ENCODE measurements around the gene CDH23. TPM values are rescaled to one million over a fixed set of nuclear protein-coding genes. Genes with fewer than 3 reads are reported as not detected.

The CDH23 gene
- total RNA-seq, 1 experiment from 2014 or later: 0.02 TPM

DNA sequence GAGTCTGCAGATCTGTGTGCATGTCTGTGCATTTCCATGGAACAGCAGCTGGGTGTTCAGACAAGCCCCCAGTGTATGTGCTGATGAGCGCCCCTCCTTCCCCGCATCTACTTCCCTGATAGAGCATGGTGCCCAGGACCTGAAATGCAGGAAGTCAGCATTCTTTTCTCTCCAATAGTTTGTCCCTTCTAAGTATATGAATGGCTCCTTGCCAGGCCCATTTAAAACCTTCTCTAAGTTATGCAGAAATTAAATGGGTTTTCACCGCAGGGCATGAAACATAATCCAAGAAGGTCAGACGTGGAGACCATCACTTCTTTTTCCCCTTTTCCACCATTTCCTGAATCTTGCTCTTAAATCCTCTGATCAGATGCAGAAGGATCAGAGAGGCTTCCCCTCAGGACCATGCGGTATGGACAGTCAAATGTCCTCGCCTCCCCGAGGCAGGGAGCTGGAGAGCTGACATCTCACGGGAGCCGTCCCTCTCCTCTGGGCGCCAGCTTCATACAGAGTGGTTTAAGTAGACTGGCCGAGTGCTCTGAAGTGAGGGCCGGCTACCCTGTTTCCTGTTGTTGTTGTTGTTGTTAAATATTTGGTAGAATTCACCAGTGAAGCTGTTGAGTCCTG lies 167.6 kb downstream of the CDH23 start:
- Histone ChIP-seq H3K36me3 (no peaks in the 10 kb centered on the region), H3K27me3 (no peaks in the 10 kb centered on the region)
- peak; percentile 30 to 55 for DNase-seq

DNA sequence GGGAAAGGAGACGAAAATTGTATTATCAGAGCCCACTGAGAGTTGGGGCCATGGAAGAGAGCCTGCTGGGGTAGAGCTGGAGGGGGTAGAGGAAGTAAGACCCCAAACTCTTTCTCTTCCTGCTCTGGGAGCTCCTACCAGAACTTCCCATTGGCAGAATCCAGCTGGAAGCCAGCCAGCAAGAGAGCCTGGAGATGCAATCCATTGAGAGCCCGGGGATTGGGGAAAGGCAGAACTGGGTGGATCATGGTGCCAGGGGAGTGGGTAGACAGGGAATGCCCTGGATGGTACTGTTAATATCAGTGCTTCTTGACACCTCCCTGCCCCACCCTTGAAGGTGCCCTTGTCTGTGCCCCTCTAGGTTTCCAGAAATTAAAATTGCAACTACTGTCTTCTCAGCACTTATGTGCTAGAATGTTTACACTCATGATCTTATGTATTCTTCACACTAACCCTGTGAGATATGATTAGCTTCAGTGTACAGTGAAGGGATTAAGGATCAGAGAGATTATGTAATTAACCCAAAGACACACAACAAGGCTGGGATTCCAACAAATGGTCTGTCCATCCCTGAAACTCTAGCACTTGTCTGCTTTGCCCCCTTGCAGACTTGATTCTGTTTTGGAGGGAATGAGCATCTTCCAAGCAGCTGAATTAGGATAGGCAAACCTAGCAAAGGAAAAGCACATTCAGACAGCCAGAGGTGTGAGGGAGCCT lies 168.7 kb downstream of the CDH23 start:
- Histone ChIP-seq H3K27ac (no peak overlapping the region), H3K4me1 (peaks cover 23% of the 10 kb centered on the region), H3K4me3 (no peak overlapping the region), H3K9me3 (replicated peaks) (no peaks in the 10 kb centered on the region), H3K36me3 (no peaks in the 10 kb centered on the region), H3K27me3 (no peaks in the 10 kb centered on the region)
- DNase-seq: no peak

More for the DNA sequence above, 167.6 kb downstream of the CDH23 start:
- Histone ChIP-seq H3K27ac (no peak overlapping the region), H3K9me3 (replicated peaks) (no peaks in the 10 kb centered on the region), H3K4me1 (peaks cover 19% of the 10 kb centered on the region), H3K4me3 (no peak overlapping the region)

DNA sequence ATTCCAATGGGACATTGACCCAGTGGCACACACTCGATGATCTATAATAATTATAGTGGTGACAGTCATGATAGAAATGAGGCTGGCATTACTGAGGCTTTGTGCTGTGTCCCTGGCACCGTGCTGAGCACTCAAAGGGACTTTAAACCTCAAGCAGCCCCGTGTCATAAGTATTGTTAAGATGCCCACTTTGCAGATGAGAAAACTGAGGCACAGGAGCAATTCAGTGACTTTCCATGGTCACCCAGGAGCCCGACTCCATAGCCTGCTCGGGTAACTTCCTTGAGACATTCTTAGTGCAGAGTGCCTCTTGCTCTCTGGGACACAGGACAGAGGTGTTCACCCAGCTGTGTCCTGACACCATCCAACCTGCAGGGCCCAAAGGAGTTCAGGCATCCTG lies 170.3 kb downstream of the CDH23 start:
- Histone ChIP-seq H3K4me1 (peaks cover 23% of the 10 kb centered on the region), H3K36me3 (no peaks in the 10 kb centered on the region), H3K27me3 (no peaks in the 10 kb centered on the region), H3K9me3 (replicated peaks) (no peaks in the 10 kb centered on the region), H3K4me3 (no peak overlapping the region), H3K27ac (no peak overlapping the region)
- no peak for DNase-seq

DNA sequence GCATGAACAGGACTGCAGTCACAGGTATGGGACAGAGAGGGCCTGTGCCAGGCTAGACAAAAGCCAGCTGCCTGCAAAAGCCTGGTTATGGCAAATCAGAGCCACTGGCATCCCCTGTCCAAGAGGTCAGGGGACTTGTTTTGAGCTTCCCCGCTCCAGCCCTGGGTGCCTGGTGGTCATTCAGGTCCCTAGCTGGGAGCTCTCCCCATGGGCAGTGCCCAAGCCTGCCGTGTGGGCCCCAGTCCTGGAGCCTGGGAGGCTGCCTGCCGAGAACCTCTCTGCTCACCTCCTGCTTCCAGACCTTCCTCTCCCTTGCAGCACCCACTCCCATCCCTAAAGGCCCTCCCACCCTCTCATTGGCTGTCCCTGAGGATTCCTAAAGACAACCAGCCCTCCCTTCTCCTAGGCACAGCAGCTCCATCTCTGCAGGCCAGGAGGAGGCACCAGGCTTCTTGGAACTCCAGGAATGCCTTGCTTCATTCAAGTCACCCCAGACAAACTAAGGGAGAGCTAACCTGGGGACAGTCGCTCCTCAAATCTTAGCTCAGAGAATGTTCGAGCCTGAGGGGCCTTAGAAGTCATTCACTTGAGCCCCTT lies 172.3 kb downstream of the CDH23 start:
- Histone ChIP-seq H3K4me1 (peaks cover 12% of the 10 kb centered on the region), H3K9me3 (replicated peaks) (no peaks in the 10 kb centered on the region), H3K4me3 (no peak overlapping the region), H3K27ac (no peak overlapping the region), H3K27me3 (no peaks in the 10 kb centered on the region), H3K36me3 (no peaks in the 10 kb centered on the region)
- no peak for DNase-seq

DNA sequence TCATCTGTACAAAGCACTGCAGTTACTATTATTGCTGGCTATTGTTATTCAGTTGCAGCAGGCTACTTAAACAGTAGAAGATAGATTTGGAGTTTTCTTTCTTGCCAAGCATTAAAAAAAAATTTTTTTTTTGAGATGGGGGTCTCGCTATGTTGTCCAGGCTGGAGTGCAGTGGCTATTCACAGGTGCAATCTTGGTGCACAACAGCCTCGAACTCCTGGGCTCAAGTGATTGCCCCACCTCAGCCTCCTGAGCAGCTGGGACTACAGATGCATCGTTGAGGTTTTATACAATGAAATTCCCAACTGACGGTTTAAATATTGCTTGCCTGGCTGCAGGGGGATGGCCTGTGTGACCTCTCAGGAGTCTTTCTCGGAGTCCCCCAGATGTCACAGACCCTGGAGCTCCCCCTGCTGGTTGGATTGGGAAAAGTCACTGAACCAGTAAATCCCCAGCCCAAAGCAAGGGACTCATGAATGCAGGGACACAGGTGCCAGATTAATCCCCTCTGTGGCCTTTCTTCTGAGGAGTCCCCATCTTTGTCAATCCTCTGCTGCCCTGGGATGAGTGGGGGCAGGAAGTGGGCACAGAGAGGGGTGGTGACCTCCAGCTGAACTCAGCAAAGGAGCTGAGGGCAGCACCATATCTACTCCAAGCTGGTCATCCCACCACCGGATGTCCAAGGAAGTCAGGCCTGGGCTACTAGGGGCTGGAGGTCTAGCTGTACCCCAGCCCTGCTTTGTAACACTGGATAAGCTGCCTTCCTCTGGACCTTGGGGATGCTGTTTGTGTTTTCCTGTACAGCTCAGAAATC lies 173.3 kb downstream of the CDH23 start:
- peak; percentile 61 to 83 for DNase-seq
- H3K4me1 ChIP-seq: peaks cover 4% of the 10 kb centered on the region; the same call in 1 of the 2 replicates

DNA sequence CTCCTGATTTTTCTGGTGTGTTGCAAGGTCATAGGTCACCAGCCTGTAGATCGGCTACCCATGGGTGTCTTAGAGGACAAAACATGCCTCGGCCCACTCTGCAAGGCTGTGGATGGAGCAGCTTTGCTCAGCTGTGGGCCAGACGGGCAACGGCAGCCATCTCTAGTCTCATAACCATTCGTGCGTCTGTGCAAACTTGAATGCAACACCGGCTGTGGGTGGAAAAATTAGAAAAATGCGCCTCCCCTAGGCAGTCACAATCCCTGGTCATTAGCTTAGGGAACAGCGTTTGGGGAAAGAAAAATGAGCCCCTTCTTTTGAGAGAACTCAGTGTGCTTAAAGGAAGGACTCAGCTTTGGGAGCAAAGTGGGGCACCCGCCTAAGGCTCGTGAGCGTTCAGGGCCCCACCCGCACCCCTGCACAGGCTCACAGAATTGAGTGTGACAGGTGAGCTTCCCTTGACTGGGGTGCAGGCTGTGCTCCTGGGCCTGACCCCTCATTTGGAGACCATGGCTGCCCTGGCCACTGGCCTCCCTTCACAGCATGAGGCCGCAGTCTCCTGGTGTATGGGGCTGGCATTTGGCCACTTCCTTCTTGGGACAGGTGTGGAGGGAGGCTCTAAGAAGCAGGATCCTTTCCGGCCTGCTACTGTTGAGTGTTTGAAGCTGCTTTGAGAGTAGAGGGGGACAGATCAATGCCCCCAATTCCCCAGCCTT lies 174.9 kb downstream of the CDH23 start:
- H3K36me3 ChIP-seq: no peaks in the 10 kb centered on the region
- no peak overlapping the region for H3K27ac ChIP-seq
- peak; percentile 24 to 47 for DNase-seq
- H3K4me1 ChIP-seq: peaks cover 4% of the 10 kb centered on the region; the same call in 1 of the 2 replicates
- no peak overlapping the region for H3K4me3 ChIP-seq
- no peaks in the 10 kb centered on the region for H3K27me3 ChIP-seq
- H3K9me3 ChIP-seq (replicated peaks): no peaks in the 10 kb centered on the region

More for the DNA sequence above, 173.3 kb downstream of the CDH23 start:
- Histone ChIP-seq H3K9me3 (replicated peaks) (no peaks in the 10 kb centered on the region), H3K4me3 (no peak overlapping the region), H3K27ac (no peak overlapping the region), H3K27me3 (no peaks in the 10 kb centered on the region), H3K36me3 (no peaks in the 10 kb centered on the region)

DNA sequence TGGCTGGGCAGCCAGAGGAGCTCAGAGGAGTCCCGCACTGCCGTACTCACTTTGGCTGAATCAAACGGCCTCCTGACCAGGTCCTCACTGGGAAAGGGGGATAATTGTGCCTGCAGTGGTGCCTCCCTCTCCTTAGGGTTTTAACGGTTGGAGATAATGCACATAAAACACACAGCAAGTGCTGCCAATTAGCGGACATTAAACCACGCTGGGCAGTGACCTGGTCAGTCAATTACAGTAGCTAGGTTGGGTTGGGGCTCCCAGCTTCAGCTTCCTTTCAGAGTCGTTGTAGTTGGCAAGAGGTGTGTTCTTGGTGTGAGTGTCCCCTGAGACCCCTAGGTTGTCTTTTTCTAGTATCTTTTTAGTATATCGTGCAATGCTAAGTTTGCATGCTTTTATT lies 176.2 kb downstream of the CDH23 start:
- no peak overlapping the region for H3K4me3 ChIP-seq
- peaks cover 4% of the 10 kb centered on the region; the same call in 1 of the 2 replicates for H3K4me1 ChIP-seq
- no peak overlapping the region for H3K27ac ChIP-seq
- H3K36me3 ChIP-seq: no peaks in the 10 kb centered on the region
- DNase-seq: no peak
- H3K9me3 ChIP-seq (replicated peaks): no peaks in the 10 kb centered on the region
- H3K27me3 ChIP-seq: no peaks in the 10 kb centered on the region

DNA sequence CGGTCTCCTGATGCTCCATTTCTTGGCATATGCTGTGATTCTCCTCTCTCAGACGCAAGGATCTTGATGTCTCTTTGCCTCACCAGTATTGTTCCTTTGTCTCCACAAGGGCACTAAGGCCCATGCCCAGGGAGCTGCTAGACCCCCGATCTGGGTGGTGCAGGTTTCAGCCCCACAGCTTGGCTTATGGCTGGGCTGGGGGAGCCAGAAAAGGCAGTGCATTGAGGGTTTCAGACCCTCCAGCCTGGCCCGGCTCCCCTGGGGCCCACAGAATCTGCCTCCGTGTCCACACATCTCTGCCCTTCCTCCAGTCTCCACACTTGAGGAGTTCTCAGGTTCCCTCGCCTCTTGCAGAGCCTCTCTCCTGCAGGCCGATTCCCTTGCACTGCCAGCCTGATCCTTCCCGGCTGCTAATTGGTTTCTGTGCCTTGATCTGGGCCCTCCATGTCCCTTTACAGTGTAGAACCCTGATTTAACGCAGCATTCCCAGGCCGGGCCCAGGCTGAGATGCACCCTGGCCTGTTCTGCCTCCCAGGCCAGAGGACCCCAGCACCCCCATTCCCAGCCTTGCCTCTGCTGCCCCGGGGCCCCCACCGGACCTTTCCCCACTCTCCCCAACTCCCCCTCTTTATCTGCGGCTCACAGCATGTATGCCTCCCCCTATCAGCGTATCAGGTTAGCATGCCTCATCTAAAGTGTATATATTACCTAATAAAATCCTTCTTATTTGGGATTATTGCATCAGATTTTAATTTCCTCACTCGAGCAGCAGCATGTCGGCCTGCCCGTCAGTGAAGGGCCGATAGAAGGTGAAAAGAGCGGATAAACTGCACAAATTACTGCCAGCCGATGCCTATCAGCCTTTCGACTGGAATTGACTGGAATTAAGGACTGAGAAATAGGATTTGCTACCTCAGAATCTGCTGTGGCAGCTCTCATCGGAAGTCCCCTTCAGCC lies 177.1 kb downstream of the CDH23 start:
- Histone ChIP-seq H3K4me1 (peaks cover 4% of the 10 kb centered on the region; the same call in 1 of the 2 replicates), H3K4me3 (no peak overlapping the region), H3K27ac (no peak overlapping the region), H3K27me3 (no peaks in the 10 kb centered on the region), H3K36me3 (no peaks in the 10 kb centered on the region), H3K9me3 (replicated peaks) (no peaks in the 10 kb centered on the region)
- DNase-seq: no peak

DNA sequence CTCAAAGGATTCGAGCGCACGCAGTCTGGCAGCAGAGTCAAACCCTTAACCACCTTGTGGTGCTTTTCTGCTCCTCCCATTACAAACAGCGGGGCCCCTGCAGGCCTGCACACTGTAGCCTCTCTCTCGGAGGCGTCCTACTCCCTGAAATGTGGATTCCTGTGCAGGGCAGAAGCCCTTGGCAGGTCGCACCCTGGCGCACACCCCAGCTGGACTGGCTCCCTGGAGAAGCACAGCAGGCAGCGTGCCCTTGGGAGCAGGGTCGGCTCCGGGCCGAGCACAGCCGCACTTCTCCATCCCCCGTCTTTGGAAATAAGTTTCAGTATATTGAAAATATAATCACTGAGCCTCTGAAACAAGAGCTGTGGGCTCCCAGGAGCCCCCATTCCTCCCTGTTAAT lies 178.7 kb downstream of the CDH23 start:
- no peaks in the 10 kb centered on the region for H3K27me3 ChIP-seq
- no peak overlapping the region for H3K27ac ChIP-seq
- no peak overlapping the region for H3K4me3 ChIP-seq
- DNase-seq: no peak
- H3K36me3 ChIP-seq: no peaks in the 10 kb centered on the region
- no peaks in the 10 kb centered on the region; the same call in 1 of the 2 replicates for H3K4me1 ChIP-seq
- H3K9me3 ChIP-seq (replicated peaks): no peaks in the 10 kb centered on the region

DNA sequence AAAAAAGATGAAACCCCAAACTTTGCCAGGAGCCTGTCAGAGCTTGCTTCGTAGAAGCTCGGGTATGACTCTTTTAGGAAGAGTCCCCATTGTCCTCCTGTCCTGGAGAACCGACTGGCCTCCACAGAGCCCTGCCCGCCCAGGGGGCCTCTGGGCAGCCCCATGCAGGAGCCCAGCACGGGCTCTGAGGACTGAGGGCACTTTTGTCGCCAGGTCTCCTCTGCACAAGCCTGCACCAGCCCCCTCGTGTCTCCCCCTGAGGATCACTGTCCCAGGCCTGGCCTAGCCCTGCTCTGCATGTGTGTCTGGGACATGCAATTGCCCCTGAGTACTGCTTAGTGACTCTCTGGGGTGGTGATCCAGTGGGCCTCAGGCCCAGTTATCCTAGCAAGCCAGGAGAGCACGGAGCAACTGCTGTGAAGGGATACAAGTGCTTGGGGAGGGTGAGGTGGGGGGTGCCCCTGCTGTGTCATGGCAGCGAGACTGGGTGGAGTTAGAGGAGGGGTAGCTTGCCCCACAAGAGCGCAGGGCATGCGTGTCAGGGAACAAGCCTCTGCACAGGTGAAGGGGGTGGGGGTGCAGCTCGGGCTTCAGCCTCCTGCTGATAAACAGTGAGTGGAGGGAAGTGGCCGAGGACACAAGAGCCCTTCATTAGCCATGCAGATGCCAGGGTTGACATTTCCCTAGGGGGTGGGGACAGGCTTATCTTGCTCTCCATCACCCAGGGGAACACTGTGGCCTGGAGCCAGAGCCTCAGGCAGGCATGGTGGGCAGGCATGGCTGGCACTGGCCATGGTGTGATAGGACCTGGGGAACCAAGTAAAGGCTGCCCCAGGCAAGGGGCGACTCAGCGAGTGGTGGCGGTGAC lies 179.4 kb downstream of the CDH23 start:
- Histone ChIP-seq H3K27ac (no peak overlapping the region), H3K36me3 (no peaks in the 10 kb centered on the region), H3K4me3 (no peak overlapping the region), H3K27me3 (no peaks in the 10 kb centered on the region), H3K4me1 (peaks cover 6% of the 10 kb centered on the region), H3K9me3 (replicated peaks) (no peaks in the 10 kb centered on the region)
- no peak for DNase-seq

DNA sequence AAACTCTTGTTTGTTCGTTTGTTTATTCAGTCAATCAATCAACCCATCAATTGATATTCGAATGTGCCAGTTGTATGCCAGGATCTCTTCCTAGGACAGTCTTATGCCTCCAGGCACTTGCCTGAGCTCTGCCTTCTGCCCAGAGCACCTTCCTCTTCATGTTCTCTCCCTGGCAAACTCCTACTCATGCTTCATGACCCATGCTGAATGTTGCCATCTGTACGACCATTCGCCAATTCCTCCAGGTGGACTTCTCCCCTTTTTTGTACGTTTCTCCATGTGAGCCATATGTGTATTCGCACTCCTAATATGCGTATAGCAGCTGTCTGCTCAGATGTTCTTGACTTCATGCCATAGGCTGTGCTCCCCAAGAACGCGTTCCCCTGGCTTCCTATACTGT lies 180.1 kb downstream of the CDH23 start:
- no peaks in the 10 kb centered on the region for H3K9me3 ChIP-seq (replicated peaks)
- no peak for DNase-seq
- no peaks in the 10 kb centered on the region for H3K27me3 ChIP-seq
- H3K36me3 ChIP-seq: no peaks in the 10 kb centered on the region
- peaks cover 6% of the 10 kb centered on the region for H3K4me1 ChIP-seq
- H3K27ac ChIP-seq: no peak overlapping the region
- H3K4me3 ChIP-seq: no peak overlapping the region

DNA sequence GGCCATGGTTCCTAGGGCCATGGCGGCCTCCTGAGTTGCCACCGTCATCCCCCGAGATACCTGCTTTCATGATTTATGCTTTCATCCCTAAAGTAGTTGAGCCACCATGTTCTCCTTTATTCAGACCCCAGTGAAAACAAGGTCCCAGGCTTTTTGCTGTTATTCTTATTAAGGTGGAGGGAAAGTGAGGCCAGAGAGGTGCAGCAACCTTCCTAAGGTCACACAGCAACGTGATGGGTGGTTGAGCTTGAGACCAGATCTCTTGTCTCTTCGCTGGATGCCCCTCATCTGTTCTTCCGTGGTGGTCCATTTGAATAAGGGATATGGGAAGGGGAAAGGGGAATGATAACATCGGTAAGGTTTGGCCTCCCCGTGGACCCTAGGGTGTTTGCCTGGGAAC lies 180.6 kb downstream of the CDH23 start:
- Histone ChIP-seq H3K4me1 (peaks cover 6% of the 10 kb centered on the region), H3K9me3 (replicated peaks) (no peaks in the 10 kb centered on the region), H3K27me3 (no peaks in the 10 kb centered on the region), H3K27ac (no peak overlapping the region), H3K4me3 (no peak overlapping the region), H3K36me3 (no peaks in the 10 kb centered on the region)
- DNase-seq: no peak

DNA sequence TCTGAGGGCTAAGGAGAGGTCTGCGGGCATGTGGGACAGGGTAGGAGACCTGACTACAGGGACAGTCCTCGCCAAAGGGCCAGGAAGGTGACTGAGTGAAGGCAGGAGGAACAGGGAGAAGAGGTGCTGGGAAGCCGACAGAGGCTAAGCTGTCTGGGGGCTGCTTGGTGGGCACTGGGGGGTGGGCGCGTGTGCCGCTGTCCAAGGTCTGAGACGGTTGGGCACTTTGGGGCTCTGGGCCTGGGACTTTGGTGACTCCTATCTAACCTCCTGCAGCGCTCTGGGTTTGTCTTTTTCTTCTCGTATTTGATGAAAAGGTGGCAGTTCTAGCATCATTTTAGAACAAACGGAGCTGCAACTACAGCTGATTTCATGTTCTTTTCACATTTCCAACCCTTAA lies 181.3 kb downstream of the CDH23 start:
- Histone ChIP-seq H3K27me3 (no peaks in the 10 kb centered on the region), H3K27ac (no peak overlapping the region), H3K4me3 (no peak overlapping the region), H3K9me3 (replicated peaks) (no peaks in the 10 kb centered on the region), H3K4me1 (peaks cover 6% of the 10 kb centered on the region), H3K36me3 (no peaks in the 10 kb centered on the region)
- DNase-seq: no peak
